Measurements from ENCODE around the gene RALBP1.

DNA sequence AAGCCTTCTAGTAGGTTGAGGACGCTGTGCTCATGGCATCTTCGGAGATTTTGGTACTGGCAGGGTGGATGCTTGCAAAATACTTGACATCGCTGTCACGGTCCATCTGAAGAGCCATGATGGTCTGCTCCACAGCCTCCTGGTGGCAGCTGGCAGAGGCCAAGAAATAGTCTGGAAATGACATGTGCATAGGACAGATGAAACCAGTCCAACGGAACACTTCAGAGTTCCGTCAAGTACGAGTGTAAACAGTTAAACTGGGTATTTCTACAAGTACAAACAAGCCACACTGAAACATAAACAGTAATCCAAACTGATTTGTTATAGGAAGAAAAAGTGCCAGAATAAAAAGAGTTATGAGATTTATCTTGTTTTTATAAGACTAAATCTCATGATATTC lies 72.5 kb downstream of the RALBP1 start:
- no peak for TF ChIP-seq GLIS1 (tag by site-specific recombination; IDR thresholded peaks at IDR 0.05)
- TF ChIP-seq, protein P1, sequence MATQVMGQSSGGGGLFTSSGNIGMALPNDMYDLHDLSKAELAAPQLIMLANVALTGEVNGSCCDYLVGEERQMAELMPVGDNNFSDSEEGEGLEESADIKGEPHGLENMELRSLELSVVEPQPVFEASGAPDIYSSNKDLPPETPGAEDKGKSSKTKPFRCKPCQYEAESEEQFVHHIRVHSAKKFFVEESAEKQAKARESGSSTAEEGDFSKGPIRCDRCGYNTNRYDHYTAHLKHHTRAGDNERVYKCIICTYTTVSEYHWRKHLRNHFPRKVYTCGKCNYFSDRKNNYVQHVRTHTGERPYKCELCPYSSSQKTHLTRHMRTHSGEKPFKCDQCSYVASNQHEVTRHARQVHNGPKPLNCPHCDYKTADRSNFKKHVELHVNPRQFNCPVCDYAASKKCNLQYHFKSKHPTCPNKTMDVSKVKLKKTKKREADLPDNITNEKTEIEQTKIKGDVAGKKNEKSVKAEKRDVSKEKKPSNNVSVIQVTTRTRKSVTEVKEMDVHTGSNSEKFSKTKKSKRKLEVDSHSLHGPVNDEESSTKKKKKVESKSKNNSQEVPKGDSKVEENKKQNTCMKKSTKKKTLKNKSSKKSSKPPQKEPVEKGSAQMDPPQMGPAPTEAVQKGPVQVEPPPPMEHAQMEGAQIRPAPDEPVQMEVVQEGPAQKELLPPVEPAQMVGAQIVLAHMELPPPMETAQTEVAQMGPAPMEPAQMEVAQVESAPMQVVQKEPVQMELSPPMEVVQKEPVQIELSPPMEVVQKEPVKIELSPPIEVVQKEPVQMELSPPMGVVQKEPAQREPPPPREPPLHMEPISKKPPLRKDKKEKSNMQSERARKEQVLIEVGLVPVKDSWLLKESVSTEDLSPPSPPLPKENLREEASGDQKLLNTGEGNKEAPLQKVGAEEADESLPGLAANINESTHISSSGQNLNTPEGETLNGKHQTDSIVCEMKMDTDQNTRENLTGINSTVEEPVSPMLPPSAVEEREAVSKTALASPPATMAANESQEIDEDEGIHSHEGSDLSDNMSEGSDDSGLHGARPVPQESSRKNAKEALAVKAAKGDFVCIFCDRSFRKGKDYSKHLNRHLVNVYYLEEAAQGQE (tag by site-specific recombination; IDR thresholded peaks at IDR 0.05), result no peak
- TF ChIP-seq, protein P2, sequence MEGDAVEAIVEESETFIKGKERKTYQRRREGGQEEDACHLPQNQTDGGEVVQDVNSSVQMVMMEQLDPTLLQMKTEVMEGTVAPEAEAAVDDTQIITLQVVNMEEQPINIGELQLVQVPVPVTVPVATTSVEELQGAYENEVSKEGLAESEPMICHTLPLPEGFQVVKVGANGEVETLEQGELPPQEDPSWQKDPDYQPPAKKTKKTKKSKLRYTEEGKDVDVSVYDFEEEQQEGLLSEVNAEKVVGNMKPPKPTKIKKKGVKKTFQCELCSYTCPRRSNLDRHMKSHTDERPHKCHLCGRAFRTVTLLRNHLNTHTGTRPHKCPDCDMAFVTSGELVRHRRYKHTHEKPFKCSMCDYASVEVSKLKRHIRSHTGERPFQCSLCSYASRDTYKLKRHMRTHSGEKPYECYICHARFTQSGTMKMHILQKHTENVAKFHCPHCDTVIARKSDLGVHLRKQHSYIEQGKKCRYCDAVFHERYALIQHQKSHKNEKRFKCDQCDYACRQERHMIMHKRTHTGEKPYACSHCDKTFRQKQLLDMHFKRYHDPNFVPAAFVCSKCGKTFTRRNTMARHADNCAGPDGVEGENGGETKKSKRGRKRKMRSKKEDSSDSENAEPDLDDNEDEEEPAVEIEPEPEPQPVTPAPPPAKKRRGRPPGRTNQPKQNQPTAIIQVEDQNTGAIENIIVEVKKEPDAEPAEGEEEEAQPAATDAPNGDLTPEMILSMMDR (tag by site-specific recombination; IDR thresholded peaks at IDR 0.05), result no peak
- TF ChIP-seq ZNF16 (tag by site-specific recombination; IDR thresholded peaks at IDR 0.05; ENCODE audit: low read depth), result no peak
- no peak for TF ChIP-seq BCL11A (tag by site-specific recombination; IDR thresholded peaks at IDR 0.05; ENCODE audit: low read depth)
- TF ChIP-seq TRIM28 (IDR thresholded peaks at IDR 0.05; ENCODE audit: borderline replicate concordance, low read length), result no peak
- no peak for TF ChIP-seq REPIN1 (tag by site-specific recombination; IDR thresholded peaks at IDR 0.05; ENCODE audit: low read depth)

Data from HEK293 (cell line).